Tibial artery (tissue), 4 donors: ENCODE measurements around the gene HSDL2.
"Not testable (repeated sequence)": the region's sequence is repeated elsewhere in the genome, so short reads cannot be mapped to it uniquely, and the experiment has no call there.

ENCODE experiments used
- DNase-seq, 2 donors: peaks; one replicate each; pipeline ENCODE4 v3.0.0-alpha.2; 2019
- H3K27ac ChIP-seq, 2 donors: fragments of 200-600 bp; sonication (generic) in 1 of 2; 1 replicate in 1 of 2; 2 replicates in 1 of 2; pipeline ENCODE4 v1.5.1; 2018 to 2019; ENCODE audit warnings: mild to moderate bottlenecking in 1 of 2
- H3K27me3 ChIP-seq, 2 donors: fragments of 200-600 bp; sonication (generic) in 1 of 2; one replicate each; pipeline versions ENCODE4 v1.5.1 to v1.6.0; 2016 to 2019
- H3K36me3 ChIP-seq, 3 donors: fragments of 200-600 bp; sonication (generic) in 2 of 3; one replicate each; pipeline ENCODE4 v1.5.1; 2016 to 2019; ENCODE audit warnings: mild to moderate bottlenecking in 2 of 3
- H3K4me1 ChIP-seq, 4 donors: fragments of 200-600 bp; sonication (generic) in 2 of 4; 1 replicate in 3 of 4; 2 replicates in 1 of 4; pipeline ENCODE4 v1.5.1; 2016 to 2019
- H3K4me3 ChIP-seq, 2 donors: fragments of 200-600 bp; sonication (generic) in 1 of 2; 1 replicate in 1 of 2; 2 replicates in 1 of 2; pipeline ENCODE4 v1.5.1; 2018 to 2019; ENCODE audit warnings: mild to moderate bottlenecking in 2 of 2
- H3K9me3 ChIP-seq, 3 donors: fragments of 200-600 bp; sonication (generic) in 1 of 3; one replicate each; pipeline ENCODE4 v1.5.1; 2016 to 2019
- intact Hi-C: fragments of 100-400 bp; cut with DNase I; formaldehyde crosslinking; loops from one replicate; pipeline ENCODE4 v1.15.0; 2023; ENCODE audit warnings: low total_unique reads
- TF ChIP-seq, protein P1 (sequence below), 2 experiments: fragments of 200-600 bp in 1 of 2; fragments of 450-650 bp in 1 of 2; IDR thresholded peaks; one replicate each; pipeline ENCODE4 v1.5.1; 2017 to 2019; ENCODE audit warnings: antibody characterized with exemption in 2 of 2, mild to moderate bottlenecking in 1 of 2, moderate library complexity in 1 of 2

Gene HSDL2

DNA sequence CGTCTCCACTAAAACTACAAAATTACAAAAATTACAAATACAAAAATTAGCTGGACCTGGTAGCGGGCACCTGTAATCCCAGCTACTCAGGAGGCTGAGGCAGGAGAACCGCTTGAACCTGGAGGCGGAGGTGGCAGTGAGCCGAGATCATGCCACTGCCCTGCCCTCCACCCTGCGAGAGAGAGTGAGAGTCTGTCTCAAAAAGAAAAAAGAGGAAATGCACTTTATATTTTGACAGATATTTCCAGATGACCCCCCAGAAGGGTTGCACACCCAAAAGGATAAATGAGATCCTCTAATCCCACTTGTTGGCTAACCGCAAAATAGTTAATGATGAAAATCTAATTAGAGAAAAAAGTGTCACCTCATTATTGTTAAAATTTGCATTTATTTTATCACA lies 2.2 kb downstream of the HSDL2 start:
- H3K27ac ChIP-seq: peak overlapping the region in 1 of 2 donors; percentile 31
- DNase-seq: no peak
- H3K9me3 ChIP-seq: no peaks in the 10 kb centered on the region
- TF ChIP-seq, protein P1, sequence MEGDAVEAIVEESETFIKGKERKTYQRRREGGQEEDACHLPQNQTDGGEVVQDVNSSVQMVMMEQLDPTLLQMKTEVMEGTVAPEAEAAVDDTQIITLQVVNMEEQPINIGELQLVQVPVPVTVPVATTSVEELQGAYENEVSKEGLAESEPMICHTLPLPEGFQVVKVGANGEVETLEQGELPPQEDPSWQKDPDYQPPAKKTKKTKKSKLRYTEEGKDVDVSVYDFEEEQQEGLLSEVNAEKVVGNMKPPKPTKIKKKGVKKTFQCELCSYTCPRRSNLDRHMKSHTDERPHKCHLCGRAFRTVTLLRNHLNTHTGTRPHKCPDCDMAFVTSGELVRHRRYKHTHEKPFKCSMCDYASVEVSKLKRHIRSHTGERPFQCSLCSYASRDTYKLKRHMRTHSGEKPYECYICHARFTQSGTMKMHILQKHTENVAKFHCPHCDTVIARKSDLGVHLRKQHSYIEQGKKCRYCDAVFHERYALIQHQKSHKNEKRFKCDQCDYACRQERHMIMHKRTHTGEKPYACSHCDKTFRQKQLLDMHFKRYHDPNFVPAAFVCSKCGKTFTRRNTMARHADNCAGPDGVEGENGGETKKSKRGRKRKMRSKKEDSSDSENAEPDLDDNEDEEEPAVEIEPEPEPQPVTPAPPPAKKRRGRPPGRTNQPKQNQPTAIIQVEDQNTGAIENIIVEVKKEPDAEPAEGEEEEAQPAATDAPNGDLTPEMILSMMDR (IDR thresholded peaks at IDR 0.05): no peak
- H3K36me3 ChIP-seq: peaks cover 0 to under 1% (median 0%) of the 10 kb centered on the region in 3 donors
- no peak overlapping the region for H3K4me3 ChIP-seq
- H3K4me1 ChIP-seq: peaks cover 0 to 56% (median 17%) of the 10 kb centered on the region in 4 donors
- intact Hi-C loops: loop anchor here (10.0 kb wide), 1 partner anchor 103 kb away; the partner anchor contains the start of gene KIAA1958
- no peaks in the 10 kb centered on the region for H3K27me3 ChIP-seq

- H3K4me1 ChIP-seq: peaks cover 0 to 49% (median 16%) of the 10 kb centered on the region in 4 donors
- no peaks in the 10 kb centered on the region for H3K9me3 ChIP-seq
- DNase-seq: no peak
- intact Hi-C loops: loop anchor here (10.0 kb wide), 1 partner anchor 102 kb away; the partner anchor contains the start of gene KIAA1958
- H3K27ac ChIP-seq: peak overlapping the region in 1 of 2 donors; percentile 31
- TF ChIP-seq, protein P1 (IDR thresholded peaks at IDR 0.05): no peak
- peaks cover 0 to 3% (median 0%) of the 10 kb centered on the region in 3 donors for H3K36me3 ChIP-seq
- no peak overlapping the region for H3K4me3 ChIP-seq
- no peaks in the 10 kb centered on the region for H3K27me3 ChIP-seq
These were observed 2.8 kb downstream of the HSDL2 start for GRCh38 chr9:112382501-112383364.

DNA sequence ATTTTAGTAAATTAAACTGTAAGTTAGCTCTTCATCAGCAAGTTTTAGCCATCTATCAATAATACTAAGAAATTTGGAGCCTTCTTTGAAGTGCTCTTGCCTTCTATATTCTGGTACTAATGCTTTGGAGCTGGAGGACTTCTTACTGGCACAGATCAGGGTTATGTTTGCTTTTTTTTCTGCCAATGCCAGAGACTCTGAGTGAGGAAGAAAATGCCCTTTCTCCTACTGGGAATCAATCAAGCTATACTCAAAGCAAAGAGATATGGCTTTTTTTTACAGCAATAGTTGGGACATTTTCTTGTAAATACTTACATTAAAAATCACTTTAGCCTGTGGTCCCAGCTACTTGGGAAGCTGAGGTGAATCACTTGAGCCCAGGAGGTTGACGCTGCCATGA lies 4.3 kb downstream of the HSDL2 start:
- intact Hi-C loops: loop anchor here (10.0 kb wide), 1 partner anchor 101 kb away; the partner anchor contains the start of gene KIAA1958
- TF ChIP-seq, protein P1 (IDR thresholded peaks at IDR 0.05): no peak
- Histone ChIP-seq H3K9me3 (no peaks in the 10 kb centered on the region), H3K27ac (peak overlapping the region in 1 of 2 donors; percentile 31), H3K36me3 (peaks cover 0 to 3% (median 0%) of the 10 kb centered on the region in 3 donors), H3K27me3 (no peaks in the 10 kb centered on the region), H3K4me3 (no peak overlapping the region), H3K4me1 (peaks cover 0 to 39% (median 16%) of the 10 kb centered on the region in 4 donors)
- no peak for DNase-seq

- H3K4me3 ChIP-seq: no peak overlapping the region
- peaks cover 0 to 39% (median 16%) of the 10 kb centered on the region in 4 donors for H3K4me1 ChIP-seq
- TF ChIP-seq, protein P1 (IDR thresholded peaks at IDR 0.05): no peak
- H3K27me3 ChIP-seq: no peaks in the 10 kb centered on the region
- H3K9me3 ChIP-seq: no peaks in the 10 kb centered on the region
- H3K27ac ChIP-seq: peak overlapping the region in 1 of 2 donors; percentile 31
- intact Hi-C loops: loop anchor here (10.0 kb wide), 1 partner anchor 100 kb away; the partner anchor contains the start of gene KIAA1958
- no peak for DNase-seq
- H3K36me3 ChIP-seq: peaks cover 0 to 3% (median 0%) of the 10 kb centered on the region in 3 donors
These were observed 4.8 kb downstream of the HSDL2 start for GRCh38 chr9:112384690-112385089.

DNA sequence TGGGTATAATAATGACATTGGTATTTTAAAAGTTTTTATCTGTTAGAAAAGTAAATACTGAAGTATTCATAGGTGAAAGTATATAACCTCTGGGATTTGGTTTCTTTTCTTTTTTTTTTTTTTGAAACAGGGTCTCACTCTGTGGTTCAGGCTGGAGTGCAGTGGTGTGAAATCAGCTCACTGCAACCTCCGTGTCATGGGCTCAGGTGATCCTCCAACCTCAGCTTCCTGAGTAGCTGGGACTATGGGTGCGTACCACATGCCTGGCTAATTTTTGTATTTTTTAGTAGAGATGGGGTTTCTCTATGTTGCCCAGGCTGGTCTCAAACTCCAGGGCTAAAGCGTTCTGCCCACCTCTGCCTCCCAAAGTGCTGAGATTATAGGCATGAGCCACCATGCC lies 7.2 kb downstream of the HSDL2 start:
- no peak for DNase-seq
- TF ChIP-seq, protein P1 (IDR thresholded peaks at IDR 0.05): no peak
- peaks cover 0 to 28% (median 14%) of the 10 kb centered on the region in 4 donors for H3K4me1 ChIP-seq
- H3K9me3 ChIP-seq: no peaks in the 10 kb centered on the region
- no peak overlapping the region for H3K4me3 ChIP-seq
- peaks cover 0 to 3% (median 0%) of the 10 kb centered on the region in 3 donors for H3K36me3 ChIP-seq
- intact Hi-C loops: loop anchor here (10.0 kb wide), 1 partner anchor 98 kb away; the partner anchor contains the start of gene KIAA1958
- no peaks in the 10 kb centered on the region for H3K27me3 ChIP-seq
- H3K27ac ChIP-seq: no peak overlapping the region

GRCh38 chr9:112389897-112390296 lies 10.0 kb downstream of the HSDL2 start:
- not testable (repeated sequence) for H3K27me3 ChIP-seq, DNase-seq, H3K9me3 ChIP-seq, H3K36me3 ChIP-seq, H3K27ac ChIP-seq, H3K4me1 ChIP-seq, H3K4me3 ChIP-seq
- intact Hi-C loops: loop anchor here (10.0 kb wide), 1 partner anchor 95 kb away; the partner anchor contains the start of gene KIAA1958

DNA sequence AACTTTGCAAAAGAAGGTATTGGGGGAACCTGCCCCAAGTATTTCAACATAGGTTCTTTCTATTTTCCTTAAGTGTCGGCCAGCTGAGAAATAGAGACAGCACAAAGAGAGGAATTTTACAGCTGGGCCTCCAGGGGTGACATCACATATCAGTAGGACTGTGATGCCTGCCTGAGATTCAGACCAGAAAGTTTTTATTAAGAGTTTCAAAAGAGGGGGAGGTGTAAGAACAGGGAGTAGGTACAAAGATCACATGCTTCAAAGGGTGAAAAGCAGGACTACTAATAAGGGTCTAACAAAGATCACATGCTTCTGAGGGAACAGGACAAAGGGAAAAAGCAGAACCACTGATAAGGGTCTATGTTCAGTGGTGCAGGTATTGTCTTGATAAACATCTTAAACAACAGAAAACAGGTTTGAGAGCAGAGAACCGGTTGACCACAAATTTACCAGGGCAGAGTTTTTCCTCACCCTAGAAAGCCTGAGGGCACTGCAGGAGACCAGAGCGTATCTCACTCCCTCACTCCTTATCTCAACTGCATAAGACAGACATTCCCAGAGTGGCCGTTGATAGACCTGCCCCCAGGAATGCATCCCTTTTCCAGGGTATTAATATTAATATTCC lies 12.1 kb downstream of the HSDL2 start:
- H3K9me3 ChIP-seq, H3K27ac ChIP-seq, H3K36me3 ChIP-seq, H3K4me3 ChIP-seq, H3K27me3 ChIP-seq, H3K4me1 ChIP-seq, intact Hi-C loops, DNase-seq: not testable (repeated sequence)

- H3K36me3 ChIP-seq, H3K27ac ChIP-seq, DNase-seq, H3K27me3 ChIP-seq, H3K4me3 ChIP-seq, H3K4me1 ChIP-seq, intact Hi-C loops, H3K9me3 ChIP-seq: not testable (repeated sequence)
These were observed 13.2 kb downstream of the HSDL2 start for GRCh38 chr9:112393146-112393545.
